Measurements from ENCODE around the gene MRPL10.

MRPL10 gene

GRCh38 chr17:47857551-47858455 lies 26.5 kb upstream of the MRPL10 start:
- no peak for DNase-seq (ENCODE audit: low read depth)

GRCh38 chr17:47856830-47857229 lies 25.5 kb upstream of the MRPL10 start:
- no peak for DNase-seq (ENCODE audit: low read depth)

GRCh38 chr17:47855737-47856136 lies 24.4 kb upstream of the MRPL10 start:
- no peak for DNase-seq (ENCODE audit: low read depth)

- no peak for DNase-seq (ENCODE audit: low read depth)
These were observed 22.3 kb upstream of the MRPL10 start for GRCh38 chr17:47853616-47854015.

- no peak for DNase-seq (ENCODE audit: low read depth)
These were observed 21.0 kb upstream of the MRPL10 start for GRCh38 chr17:47852113-47852949.

GRCh38 chr17:47851764-47852112 lies 20.4 kb upstream of the MRPL10 start:
- no peak for DNase-seq (ENCODE audit: low read depth)

GRCh38 chr17:47850692-47851573 lies 19.6 kb upstream of the MRPL10 start, which contains the start of gene SP6:
Gene SP6, minus strand, starts transcription at chr17:47851163. Its CDS starts 2,734 bp downstream, at chr17:47848429.
- DNase-seq (ENCODE audit: low read depth): no peak

- DNase-seq (ENCODE audit: low read depth): no peak
These were observed 19.0 kb upstream of the MRPL10 start for GRCh38 chr17:47850373-47850691.

- DNase-seq (ENCODE audit: low read depth): no peak
These were observed 16.8 kb upstream of the MRPL10 start for GRCh38 chr17:47848198-47848513.

GRCh38 chr17:47847341-47848197 lies 16.2 kb upstream of the MRPL10 start:
- no peak for DNase-seq (ENCODE audit: low read depth)

GRCh38 chr17:47846716-47847340 lies 15.5 kb upstream of the MRPL10 start:
- DNase-seq (ENCODE audit: low read depth): no peak

- DNase-seq (ENCODE audit: low read depth): no peak
These were observed 14.4 kb upstream of the MRPL10 start for GRCh38 chr17:47845716-47846075.

GRCh38 chr17:47844814-47845715 lies 13.7 kb upstream of the MRPL10 start:
- DNase-seq (ENCODE audit: low read depth): no peak

GRCh38 chr17:47844227-47844626 lies 12.9 kb upstream of the MRPL10 start:
- no peak for DNase-seq (ENCODE audit: low read depth)

GRCh38 chr17:47843391-47843730 lies 12.0 kb upstream of the MRPL10 start:
- no peak for DNase-seq (ENCODE audit: low read depth)

- no peak for DNase-seq (ENCODE audit: low read depth)
These were observed 10.3 kb upstream of the MRPL10 start for GRCh38 chr17:47841488-47842291.

- peak; percentile 27 for DNase-seq (ENCODE audit: low read depth)
These were observed 9.6 kb upstream of the MRPL10 start, which contains the start of gene SCRN2 for GRCh38 chr17:47840742-47841487. Gene SCRN2, minus strand, starts transcription at chr17:47841273. Its CDS starts 430 bp downstream, at chr17:47840843.

- DNase-seq (ENCODE audit: low read depth): no peak
These were observed 8.8 kb upstream of the MRPL10 start for GRCh38 chr17:47840001-47840741.
